Measurements from ENCODE around the gene MFSD2A.
A peak's percentile ranks its signal among the peaks of the same experiment; 100 is the strongest.
"Not testable (repeated sequence)": the region's sequence is repeated elsewhere in the genome, so short reads cannot be mapped to it uniquely, and the experiment has no call there.

Gene MFSD2A

DNA sequence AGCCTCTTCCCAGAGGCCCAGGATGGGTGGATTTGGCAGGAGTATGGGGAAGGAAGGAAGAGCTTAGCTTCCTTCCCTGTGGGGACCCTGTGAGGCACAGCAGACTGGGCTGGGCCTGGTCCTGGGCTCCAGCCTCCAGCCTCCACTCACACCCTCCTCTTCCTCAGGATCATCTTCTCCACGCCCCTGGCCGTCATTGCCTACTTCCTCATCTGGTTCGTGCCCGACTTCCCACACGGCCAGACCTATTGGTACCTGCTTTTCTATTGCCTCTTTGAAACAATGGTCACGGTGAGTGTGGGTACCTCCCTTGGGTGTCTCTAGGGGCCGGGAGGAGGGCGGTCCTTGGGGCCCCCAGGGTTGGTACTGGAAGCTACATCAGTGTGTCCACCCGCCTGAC is 10.1 kb downstream of the MFSD2A start:
- DNase-seq (ENCODE audit: low read depth in 3 of 3, low spot score in 1 of 3): no peak

- no peak for DNase-seq (ENCODE audit: low read depth in 3 of 3, low spot score in 1 of 3)
Observed at GRCh38 chr1:39969048-39969447, 14.1 kb downstream of the MFSD2A start.

DNA sequence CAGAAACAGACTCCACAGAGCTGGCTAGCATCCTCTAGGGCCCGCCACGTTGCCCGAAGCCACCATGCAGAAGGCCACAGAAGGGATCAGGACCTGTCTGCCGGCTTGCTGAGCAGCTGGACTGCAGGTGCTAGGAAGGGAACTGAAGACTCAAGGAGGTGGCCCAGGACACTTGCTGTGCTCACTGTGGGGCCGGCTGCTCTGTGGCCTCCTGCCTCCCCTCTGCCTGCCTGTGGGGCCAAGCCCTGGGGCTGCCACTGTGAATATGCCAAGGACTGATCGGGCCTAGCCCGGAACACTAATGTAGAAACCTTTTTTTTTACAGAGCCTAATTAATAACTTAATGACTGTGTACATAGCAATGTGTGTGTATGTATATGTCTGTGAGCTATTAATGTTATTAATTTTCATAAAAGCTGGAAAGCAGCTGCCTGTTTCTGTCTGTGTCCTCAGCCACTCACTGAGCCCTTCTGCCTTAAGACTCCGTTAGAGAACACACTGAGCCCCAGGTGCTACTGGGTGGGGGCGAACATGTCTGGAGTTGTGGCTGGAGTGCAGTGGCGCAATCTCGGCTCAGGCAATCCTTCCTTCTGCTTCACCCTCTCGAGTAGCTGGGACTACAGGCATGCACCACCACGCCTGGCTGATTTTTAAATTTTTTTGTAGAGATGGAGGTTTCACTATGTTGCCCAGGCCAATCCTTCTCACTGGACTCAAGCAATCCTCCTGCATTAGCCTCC is 14.8 kb downstream of the MFSD2A start:
- DNase-seq (ENCODE audit: low read depth in 3 of 3, low spot score in 1 of 3): no peak

DNA sequence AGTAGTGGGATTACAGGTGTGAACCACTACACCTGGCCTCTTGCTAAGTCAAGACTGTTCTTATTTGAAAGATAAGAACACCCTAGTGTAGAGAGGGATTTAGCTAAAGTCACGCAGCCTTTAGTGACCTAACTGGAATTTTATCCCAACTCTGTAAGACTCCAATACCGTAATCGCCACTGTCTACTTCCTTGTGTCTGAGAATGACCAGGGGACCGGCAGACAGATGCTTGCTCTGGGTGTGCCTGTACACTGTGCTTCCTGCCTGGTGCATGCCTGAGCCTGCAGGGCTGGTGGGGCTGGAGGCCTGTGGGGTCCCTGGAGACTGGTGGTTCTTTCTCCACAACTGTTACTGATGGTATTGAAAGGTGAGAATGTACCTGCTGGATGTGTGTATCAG is 15.3 kb downstream of the MFSD2A start:
- no peak for DNase-seq (ENCODE audit: low read depth in 3 of 3, low spot score in 1 of 3)

- no peak for DNase-seq (ENCODE audit: low read depth in 3 of 3, low spot score in 1 of 3)
Observed at GRCh38 chr1:39971138-39971537, 16.2 kb downstream of the MFSD2A start.

- DNase-seq (ENCODE audit: low read depth in 3 of 3, low spot score in 1 of 3): peak; percentile 17 to 64 (median 57)
Observed at GRCh38 chr1:39973503-39974135, 18.7 kb downstream of the MFSD2A start.

GRCh38 chr1:39976732-39977131 is 21.8 kb downstream of the MFSD2A start:
- no peak for DNase-seq (ENCODE audit: low read depth in 3 of 3, low spot score in 1 of 3)

DNA sequence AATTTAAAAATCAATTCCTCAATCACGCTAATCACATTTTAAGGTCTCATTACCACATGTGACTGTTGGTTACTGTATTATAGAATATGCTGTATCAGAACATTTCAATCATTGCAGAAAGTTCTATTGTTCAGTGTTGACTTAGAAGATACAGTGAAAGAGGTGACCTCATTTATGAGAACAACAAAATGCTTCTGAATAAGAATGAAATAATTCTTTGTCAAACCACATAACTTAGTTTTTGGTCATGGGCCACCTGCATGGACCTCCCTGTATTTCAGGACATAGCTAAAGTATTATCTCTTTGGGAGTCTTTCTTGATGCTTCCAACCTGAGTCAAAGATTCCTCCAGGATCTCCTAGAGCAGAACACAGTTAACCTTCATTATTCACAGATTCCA is 22.3 kb downstream of the MFSD2A start:
- no peak for DNase-seq (ENCODE audit: low read depth in 3 of 3, low spot score in 1 of 3)

DNA sequence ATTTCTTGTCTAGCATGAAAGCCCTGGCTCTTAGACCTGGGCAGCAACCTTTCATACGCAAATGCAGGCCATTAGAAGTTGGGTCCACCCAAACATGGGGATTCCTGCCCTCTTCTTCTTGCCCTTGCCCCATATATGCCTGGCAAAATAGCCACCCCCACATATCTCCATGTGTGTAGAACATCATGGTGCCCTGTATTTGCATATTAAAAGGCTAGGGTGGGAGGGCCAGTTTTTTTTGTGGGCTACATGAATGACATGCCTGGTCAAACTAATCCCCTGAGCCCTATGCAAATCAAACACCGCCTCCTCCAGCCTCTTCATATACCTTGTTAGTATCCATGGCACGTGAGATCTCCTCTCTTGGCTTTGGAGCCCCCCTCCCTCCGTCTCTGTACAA is 24.7 kb downstream of the MFSD2A start:
- DNase-seq (ENCODE audit: low read depth in 3 of 3, low spot score in 1 of 3): no peak

DNA sequence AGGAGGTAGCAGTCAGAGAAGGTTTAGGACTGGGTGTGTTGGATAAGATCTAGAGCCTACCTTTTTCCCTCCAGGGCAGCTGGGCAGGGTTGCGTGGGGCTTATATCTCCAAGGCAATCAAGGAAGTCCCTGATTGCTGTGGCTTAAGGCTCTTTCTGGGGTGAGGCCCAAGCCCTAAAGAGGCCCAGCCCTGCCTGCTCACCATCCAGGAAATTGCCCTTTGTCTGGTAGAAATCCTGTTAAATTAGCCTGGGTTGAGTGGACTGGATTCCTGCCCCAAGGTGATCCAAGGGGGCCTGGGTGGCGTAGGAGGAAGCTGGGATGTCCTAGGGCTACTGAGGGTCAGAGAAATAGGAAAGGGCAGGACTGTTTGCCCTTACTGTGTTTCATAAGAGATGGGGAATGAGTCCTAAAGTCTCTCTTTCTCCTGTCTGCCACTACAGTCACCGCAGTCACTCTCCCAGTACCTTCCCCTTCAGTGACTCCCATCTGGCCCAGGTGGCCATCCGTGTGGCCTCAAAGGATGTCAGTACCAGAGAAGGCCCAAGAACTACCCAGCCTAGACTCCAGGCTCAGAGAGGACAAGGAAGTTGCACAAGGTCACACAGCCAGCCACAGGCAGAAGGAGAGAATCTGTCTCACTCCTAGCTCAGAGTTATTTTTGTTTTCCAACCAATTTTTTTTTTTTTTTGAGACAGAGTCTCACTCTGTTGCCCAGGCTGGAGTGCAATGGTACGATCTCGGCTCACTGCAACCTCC is 25.8 kb downstream of the MFSD2A start:
- DNase-seq (ENCODE audit: low read depth in 3 of 3, low spot score in 1 of 3): no peak

DNA sequence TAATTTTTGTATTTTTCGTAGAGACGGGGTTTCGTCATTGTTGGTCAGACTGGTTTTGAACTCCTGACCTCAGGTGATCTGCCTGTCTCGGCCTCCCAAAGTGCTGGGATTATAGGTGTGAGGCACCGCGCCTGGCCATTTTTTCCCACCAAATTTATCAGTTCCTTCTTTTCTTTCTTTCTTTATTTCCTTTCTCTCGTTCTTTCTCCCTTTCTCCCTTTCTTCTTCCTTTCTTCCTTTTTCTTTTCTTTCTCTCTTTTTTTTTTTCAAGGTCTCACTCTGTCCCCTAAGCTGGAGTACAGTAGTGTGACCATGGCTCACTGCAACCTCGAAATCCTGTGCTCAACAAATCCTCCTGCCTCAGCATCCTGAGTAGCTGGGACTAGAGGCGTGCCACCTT is 26.4 kb downstream of the MFSD2A start:
- DNase-seq (ENCODE audit: low read depth in 3 of 3, low spot score in 1 of 3): no peak

DNA sequence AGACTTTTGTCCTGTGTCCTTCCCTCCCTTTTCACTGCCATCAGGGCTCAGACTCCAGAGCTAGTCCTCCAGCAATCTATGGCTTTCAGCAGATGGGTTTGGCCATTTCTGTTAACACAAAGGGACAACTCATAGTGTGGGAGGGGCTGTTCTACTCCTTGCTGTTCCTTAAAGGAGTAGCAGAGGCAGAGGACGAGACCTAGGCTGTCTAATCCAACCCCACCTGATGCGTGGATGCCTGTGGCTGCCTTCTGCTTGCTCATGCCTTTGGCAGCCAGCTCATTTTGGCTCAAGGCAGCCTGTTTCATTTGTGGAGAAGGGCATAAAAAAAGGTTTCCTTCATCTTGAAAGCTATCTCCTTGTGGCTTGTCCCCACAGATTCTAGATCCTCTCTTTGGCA is 27.0 kb downstream of the MFSD2A start:
- DNase-seq (ENCODE audit: low read depth in 3 of 3, low spot score in 1 of 3): no peak

DNA sequence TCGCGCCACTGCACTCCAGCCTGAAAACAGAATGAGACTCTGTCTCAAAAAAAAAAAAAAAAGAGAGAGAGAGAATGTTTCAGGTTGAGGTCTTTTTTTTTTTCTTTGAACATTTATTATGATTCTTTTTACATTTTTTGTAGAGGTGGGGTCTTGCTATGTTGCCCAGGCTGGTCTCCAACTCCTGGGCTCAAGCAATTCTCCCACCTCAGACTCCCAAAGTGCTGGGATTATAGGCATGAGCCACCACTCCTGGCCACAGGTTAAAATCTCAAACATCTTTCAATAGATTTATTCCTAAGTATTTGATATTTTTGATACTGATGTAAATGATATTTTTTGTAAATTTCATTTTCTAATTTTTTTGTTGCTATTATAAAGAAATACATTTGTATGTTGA is 29.5 kb downstream of the MFSD2A start:
- not testable (repeated sequence) for DNase-seq (ENCODE audit: low read depth in 3 of 3, low spot score in 1 of 3)

DNA sequence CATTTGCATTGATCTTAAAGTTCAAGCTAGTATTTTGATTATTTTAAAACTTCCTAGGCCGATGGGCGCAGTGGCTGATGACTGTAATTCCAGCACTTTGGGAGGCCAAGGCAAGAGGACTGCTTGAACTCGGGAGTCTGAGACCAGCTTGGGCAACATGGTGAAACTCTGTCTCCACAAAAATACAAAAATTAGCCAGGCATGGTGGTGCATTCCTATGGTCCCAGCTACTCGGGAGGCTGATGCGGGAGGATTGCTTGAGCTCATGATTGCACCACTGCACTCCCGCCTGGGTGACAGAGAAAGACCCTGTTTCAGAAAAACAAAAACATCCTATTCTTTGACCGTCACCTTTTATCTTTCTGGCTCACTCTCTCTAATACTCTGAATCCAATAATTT is 30.0 kb downstream of the MFSD2A start:
- DNase-seq (ENCODE audit: low read depth in 3 of 3, low spot score in 1 of 3): no peak

DNA sequence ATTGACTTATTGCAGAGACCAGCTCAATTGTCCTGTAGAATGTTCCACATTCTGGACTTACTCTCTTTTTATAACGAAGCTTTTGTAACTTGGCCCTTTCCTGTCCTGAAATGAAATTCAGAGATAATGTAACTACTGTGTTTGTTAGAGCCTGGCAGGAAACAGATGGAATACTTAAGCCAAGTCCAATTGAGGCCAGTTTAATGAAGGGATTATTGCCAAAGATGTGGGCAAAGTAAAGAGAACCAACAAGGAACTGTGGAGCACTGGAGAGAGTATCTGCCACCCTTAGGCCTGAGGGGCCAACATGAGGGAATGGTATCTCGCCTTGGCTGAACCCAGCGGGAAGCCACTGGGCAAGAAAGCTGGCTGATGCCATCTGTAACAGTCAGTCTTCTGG is 32.9 kb downstream of the MFSD2A start:
- no peak for DNase-seq (ENCODE audit: low read depth in 3 of 3, low spot score in 1 of 3)

DNA sequence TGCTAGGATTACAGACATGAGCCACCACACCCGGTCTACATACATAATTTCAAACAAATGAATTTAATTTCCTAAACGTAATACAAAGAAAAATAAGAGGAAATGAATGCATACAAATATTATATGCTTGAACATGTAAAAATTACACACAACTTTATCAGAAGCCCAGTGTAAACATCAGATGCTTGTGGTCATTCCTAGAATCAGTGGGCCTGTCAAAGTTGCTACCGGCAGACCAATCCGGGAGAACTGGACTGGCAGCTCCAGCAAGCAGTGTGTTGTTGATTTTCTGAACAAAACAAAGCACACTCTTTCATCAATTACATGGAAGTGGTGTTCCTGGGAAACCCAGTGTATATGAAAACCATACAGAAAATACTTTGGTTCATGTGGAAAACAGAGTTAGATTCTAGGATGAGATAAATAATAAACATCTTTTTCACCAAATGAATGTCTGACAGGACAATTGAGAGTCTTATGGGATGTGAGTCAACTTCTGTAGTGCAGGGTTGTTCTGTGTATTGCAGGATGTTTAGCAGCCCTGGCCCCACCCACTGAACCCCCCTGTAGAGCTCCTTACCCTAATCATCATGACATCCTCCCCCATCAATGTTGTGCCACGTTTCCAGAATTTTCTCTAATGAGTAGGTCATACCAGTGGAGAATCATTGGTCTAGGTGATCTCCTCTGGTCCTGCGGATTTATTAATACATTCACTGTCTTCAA is 33.8 kb downstream of the MFSD2A start:
- no peak for DNase-seq (ENCODE audit: low read depth in 3 of 3, low spot score in 1 of 3)

DNA sequence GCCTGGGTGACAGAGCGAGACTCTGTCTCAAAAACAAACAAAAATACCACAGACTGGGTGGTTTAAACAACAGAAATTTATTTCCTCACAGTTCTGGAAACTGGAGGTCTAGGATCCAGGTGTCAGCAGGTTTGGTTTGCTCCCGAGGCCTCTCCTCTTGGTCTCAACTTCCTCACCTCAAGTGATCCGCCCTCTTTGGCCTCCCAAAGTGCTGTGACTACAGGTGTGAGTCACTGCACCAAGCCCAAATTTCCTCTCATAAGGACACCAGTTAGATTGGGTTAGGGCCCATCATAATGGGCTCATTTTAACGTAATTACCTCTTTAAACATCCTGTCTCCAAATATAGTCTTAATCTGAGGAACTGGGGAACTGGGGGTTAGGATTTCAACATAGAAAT is 35.5 kb downstream of the MFSD2A start:
- no peak for DNase-seq (ENCODE audit: low read depth in 3 of 3, low spot score in 1 of 3)

- DNase-seq (ENCODE audit: low read depth in 3 of 3, low spot score in 1 of 3): no peak
Observed at GRCh38 chr1:39992234-39992633, 37.3 kb downstream of the MFSD2A start.

- no peak for DNase-seq (ENCODE audit: low read depth in 3 of 3, low spot score in 1 of 3)
Observed at GRCh38 chr1:39992888-39993287, 37.9 kb downstream of the MFSD2A start.

DNA sequence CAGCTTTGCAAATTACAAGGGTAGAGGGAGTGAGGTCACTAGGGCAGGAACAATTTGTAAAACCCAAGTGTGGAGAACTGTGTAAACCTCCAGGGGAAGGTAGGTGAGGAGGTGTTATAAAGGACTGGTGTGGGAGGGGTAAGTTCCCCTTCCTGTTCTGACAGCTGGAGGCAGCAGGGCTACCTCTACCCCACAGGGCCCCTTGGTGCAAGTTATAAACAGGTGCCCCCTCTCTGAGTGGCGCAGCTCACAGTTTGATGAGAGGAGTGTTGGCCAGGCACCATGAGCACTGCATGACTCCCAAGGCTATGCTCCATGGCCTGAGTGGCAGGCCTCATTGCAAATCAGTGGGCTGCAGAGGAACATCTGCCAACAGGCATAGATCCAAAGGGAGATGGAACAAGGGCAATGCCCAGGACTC is 41.0 kb downstream of the MFSD2A start:
- no peak for DNase-seq (ENCODE audit: low read depth in 3 of 3, low spot score in 1 of 3)

DNA sequence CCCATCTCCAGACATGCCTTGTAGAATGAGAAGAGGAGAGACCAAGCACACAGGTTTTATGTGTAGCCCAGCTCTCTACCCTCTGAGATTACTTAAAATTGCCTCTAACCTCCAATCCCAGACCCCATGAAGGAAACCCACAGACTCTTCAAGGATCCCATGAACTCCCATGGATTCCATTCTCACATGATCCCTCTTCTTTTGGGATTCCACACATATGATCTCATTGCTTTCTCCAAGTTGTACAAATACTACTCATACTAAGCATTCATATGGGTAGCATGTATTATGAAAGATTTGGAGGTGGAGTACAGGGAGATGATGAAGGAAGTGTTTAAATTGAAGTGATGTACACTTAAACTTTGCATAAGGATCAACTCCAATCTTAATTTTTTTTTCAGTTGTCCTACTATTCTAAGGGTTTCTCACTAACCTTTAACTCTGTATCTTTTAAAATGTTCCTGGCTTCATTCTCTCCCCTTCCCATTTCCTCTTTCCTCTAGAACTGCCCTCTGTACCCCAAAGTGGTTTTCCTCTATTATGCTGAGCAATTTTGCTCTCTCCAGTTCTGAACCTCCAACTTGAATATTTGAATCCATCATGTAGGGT is 41.6 kb downstream of the MFSD2A start:
- no peak for DNase-seq (ENCODE audit: low read depth in 3 of 3, low spot score in 1 of 3)

All from stimulated activated CD4-positive, alpha-beta T cell treated with anti-CD3 and anti-CD28 coated beads, TNF-alpha, amount 100 ng/mL, for 1 hour (primary cell).